Activated CD4-positive, alpha-beta T cell treated with anti-CD3 and anti-CD28 coated beads, Interleukin-2, amount 50 U/mL, for 24 hours (primary cell): ENCODE results near the gene ATG101.
"Not testable (repeated sequence)": the region's sequence is repeated elsewhere in the genome, so short reads cannot be mapped to it uniquely, and the experiment has no call there.

ENCODE experiments used
- DNase-seq, 2 donors: peaks; one replicate each; pipeline ENCODE4 v3.0.0-alpha.2; 2020; ENCODE audit warnings: low read depth in 1 of 2, low spot score in 1 of 2

Gene ATG101

GRCh38 chr12:52097045-52097666 is 27.4 kb downstream of the ATG101 start:
- no peak for DNase-seq

- not testable (repeated sequence) for DNase-seq
Observed at GRCh38 chr12:52104431-52105089, 34.8 kb downstream of the ATG101 start.

GRCh38 chr12:52116222-52117125 is 46.7 kb downstream of the ATG101 start:
- DNase-seq = peak; percentile 44 to 62

GRCh38 chr12:52117806-52118475 is 48.2 kb downstream of the ATG101 start:
- DNase-seq = not testable (repeated sequence)

DNA sequence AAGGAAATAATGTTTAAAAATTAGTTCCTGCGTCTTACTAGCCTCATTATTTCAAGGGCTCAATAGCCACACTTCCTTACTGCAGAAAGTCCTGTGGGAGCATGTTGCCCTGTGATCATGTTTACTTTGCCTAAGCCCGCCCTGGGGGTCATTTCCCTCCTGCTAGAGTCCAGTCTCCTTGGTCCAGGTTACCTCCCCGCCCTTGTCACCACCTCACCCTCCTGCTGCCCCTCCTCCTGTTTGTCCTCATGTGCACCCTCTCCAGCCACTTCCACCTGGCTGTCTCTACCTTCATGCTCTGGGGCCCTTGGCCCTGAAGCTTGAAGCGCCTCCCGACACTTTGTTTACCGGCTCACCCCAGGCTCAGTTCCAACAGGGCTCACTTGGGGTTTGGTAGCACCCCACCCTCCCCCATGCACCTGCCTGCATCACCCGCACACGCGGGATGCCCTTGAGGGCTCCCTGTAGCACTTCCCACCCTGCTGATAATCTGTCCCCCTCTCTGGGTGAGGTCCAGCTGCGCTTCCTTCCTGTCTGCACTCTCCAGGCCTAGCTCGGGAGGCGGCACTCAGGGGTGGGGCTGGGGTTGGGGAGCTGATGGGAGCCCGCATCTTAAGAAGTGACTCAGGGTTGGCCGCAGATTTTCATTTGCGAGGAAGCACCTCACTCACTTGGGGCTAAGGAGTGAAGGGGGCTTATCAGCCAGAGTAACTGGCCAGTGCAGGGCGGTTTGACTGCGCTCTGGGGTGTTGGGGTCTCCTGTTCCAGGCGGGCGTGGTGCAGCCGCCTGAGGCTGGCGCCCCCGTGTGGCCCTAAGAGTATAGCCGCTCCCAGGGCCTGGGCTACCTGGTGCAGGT is 49.8 kb downstream of the ATG101 start:
- DNase-seq = peak in 1 of 2 donors; percentile 4

GRCh38 chr12:52120951-52121823 is 51.4 kb downstream of the ATG101 start:
- no peak for DNase-seq

DNA sequence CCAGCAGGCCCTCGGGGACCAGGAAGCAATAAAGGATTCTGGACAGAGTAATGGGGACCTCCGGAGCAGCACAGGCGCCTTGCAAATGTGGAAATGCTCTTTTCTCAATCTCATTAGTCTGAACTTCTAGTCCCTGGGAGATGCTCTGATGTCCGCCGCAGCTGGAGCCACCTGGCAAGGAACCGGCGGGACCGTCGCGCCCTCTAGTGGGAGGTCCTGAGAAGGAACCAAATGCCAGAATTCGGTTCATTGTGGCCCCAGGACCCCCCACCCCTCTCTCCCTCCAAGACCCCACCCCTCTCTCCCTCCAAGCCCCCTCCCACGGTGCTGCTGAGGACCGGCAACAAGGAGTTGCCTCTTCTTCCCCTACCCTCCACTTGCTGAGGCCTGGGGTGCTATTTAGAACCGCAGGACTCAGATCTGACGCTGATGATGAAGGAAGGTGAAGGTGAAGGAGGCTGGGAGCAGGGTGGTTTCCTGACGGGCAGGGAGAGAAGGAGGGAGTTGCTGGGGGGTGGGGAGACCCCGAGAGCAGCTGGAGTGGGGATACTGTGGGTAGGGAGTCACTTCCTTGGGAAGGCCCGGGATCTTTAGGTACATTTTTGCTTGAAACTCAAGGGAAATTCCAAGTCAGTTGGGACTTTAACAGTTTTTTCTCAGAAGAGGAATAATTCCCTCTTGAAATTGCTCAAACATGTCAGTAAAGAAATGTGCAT is 52.2 kb downstream of the ATG101 start:
- peak; percentile 34 to 48 for DNase-seq

- DNase-seq = no peak
Observed at GRCh38 chr12:52122540-52122871, 52.7 kb downstream of the ATG101 start.

- no peak for DNase-seq
Observed at GRCh38 chr12:52122904-52123303, 53.1 kb downstream of the ATG101 start.

GRCh38 chr12:52123487-52124186 is 53.9 kb downstream of the ATG101 start:
- no peak for DNase-seq

DNA sequence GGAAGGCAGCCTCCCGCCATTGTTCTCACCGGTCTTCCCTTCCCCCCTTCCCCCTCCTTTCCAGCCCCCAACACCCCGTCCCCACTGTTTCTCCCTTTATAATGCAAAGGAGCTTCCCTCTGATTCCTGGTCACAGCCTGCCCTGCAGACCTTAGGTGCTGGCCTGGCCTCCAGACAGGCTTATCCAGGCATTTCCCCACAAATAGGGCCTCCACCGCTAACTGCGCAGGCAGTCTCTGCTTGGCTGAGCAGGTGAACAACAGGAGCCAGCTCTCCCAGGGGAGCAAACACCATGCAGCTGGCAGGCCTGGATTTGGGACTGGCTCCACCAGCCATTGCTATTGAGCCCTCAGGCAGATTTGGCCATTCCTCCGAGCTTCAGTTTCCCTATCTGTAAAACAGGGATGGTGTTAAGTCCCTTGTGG is 55.7 kb downstream of the ATG101 start:
- no peak for DNase-seq

- DNase-seq = no peak
Observed at GRCh38 chr12:52126050-52126604, 56.3 kb downstream of the ATG101 start.
